NCI-H1092 (cell line): ENCODE data around the gene RNF223.
"Not testable (repeated sequence)": the region's sequence is repeated elsewhere in the genome, so short reads cannot be mapped to it uniquely, and the experiment has no call there.

ENCODE experiments used
- DNase-seq: peaks from one replicate; lab custom pipeline; 2025; lab: John Stamatoyannopoulos, UW

Gene RNF223

DNA sequence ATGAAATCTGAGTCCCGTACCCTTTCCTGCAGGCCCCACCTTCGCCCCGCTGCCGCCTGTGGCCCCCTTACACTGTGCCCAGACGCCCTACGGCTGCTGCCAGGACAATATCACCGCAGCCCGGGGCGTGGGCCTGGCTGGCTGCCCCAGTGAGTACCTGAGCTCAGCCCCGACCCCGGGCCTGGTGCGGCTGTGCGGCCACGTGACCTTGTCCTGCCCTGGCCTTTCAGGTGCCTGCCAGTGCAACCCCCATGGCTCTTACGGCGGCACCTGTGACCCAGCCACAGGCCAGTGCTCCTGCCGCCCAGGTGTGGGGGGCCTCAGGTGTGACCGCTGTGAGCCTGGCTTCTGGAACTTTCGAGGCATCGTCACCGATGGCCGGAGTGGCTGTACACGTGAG lies 29.0 kb downstream of the RNF223 start:
- no peak for DNase-seq

DNA sequence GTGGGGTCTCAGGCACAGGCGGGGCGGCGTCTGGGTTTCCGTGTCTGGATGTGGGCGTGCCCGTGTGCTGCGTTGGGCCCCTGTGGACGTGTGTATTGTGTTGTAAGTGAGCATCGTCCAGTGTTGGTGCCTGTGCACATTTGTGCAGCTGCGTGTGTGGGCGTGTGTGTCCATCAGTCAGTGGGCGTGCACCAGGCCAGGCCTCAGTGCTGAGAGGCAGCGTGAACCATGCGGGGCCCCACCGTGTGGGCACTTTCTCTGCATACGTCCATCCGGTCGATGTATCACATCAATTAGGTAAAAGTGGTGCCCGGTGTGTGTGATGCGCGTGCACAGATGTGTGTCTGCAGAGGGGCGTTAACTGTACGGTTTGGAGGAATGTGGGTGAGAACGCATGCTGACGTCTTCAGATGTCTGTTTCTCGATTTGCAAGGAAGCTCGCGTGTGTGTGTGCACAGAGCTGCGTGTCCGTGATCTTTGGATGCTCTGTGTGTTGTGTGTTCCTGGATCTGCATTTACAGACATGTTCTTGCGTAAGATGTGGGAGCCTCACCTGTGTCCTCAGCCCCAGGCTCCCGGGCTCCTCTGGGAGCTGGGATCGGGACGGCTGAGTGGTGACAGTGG lies 29.5 kb downstream of the RNF223 start:
- no peak for DNase-seq

DNA sequence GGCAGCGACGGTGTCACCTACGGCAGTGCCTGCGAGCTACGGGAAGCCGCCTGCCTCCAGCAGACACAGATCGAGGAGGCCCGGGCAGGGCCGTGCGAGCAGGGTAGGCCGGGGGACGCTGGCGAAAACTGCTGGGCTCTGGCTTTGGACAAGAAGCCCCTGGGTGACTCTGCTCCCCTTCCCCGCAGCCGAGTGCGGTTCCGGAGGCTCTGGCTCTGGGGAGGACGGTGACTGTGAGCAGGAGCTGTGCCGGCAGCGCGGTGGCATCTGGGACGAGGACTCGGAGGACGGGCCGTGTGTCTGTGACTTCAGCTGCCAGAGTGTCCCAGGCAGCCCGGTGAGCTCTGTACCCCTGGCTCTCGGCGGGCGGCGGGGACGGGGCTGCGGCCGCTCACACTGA lies 30.2 kb downstream of the RNF223 start:
- DNase-seq = no peak

DNA sequence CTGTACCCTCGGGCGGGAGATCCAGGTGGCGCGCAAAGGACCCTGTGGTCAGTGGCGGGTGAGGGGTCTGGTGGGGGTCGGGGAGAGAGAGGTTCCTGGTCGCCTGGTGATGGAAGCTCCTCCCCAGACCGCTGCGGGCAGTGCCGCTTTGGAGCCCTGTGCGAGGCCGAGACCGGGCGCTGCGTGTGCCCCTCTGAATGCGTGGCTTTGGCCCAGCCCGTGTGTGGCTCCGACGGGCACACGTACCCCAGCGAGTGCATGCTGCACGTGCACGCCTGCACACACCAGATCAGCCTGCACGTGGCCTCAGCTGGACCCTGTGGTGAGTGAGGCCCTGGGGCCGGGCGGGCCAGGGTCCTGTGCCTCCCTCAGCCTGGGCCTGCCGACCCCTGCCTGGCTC lies 30.7 kb downstream of the RNF223 start:
- no peak for DNase-seq

DNA sequence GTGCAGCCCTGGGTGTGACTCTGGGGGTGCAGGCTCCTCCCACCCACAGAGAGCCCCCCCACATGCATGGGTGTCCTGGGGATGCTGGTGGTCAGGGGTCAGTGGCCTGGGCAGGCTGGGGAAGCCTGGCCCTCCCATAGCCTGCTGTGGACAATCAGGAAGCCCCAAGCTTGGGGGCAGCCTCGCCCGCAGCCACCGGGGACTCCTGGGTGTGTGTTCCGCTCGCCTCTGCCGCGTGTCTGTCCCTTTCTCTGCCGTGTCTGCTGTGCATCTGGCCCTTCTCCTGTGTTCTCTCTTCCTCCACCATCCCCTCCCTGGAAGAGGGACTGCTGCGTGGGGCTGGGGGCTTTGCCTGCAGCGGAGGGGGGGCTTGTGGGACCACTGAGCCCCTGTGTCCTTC lies 31.3 kb downstream of the RNF223 start:
- DNase-seq = no peak

DNA sequence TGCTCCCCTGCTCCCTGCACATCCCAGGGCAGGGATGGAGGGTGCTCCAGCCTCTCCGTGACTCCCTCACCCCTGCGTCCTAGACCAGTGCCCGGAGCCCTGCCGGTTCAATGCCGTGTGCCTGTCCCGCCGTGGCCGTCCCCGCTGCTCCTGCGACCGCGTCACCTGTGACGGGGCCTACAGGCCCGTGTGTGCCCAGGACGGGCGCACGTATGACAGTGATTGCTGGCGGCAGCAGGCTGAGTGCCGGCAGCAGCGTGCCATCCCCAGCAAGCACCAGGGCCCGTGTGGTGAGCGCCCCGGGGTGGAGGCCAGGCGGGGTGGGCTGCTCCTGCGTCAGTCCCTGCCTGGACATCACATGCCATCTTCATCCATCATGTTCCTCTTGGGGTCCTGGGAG lies 32.2 kb downstream of the RNF223 start:
- DNase-seq = no peak

DNA sequence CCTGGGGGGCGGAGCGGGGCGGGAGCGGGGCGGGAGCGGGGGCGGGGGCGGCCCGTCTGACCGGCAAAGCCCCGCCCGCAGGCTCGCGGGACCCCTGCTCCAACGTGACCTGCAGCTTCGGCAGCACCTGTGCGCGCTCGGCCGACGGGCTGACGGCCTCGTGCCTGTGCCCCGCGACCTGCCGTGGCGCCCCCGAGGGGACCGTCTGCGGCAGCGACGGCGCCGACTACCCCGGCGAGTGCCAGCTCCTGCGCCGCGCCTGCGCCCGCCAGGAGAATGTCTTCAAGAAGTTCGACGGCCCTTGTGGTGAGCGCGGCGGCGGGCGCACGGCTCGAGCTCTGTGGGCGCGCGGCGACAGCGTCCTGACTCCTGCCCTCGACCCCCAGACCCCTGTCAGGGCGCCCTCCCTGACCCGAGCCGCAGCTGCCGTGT lies 33.0 kb downstream of the RNF223 start:
- DNase-seq = no peak

DNA sequence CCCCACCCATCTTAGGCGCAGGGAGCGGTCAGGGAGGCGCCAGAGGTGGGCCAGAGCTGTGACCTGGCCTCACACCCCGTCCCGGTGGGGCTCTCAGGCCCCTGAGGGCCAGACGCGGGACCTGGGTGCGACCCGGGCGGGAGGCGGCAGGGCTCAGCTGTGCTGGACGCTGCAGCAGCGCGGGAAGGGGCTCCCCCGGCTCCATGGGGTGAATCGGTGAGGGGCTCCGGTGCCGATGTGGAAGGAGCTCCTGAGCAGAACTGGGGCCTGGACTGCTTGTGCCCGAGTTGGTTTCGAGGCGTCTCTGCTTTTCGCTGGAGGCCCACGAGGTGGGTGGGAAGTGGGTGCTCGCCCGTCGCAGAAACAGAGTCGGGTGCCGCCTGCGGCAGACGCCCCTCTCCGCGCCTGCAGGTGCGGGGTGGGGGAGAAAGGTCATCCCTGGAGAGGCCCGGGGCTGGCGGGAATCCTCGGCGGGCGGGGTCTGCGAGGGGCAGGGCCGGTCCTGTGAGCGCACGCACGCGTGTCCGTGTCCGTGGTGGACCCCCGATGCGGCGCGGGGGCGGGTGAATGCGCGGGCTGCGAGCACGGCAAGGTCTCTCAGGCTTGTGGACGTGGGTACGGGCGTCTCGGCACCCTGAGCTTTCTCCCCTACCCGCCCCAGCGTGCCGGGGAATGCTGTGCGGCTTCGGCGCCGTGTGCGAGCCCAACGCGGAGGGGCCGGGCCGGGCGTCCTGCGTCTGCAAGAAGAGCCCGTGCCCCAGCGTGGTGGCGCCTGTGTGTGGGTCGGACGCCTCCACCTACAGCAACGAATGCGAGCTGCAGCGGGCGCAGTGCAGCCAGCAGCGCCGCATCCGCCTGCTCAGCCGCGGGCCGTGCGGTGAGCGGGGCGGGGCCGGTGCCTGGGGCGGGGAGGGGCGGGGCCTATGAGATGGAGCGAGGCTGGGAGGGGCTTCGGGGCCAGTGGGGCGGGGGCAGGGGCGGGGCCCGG lies 33.8 kb downstream of the RNF223 start:
- no peak for DNase-seq

DNA sequence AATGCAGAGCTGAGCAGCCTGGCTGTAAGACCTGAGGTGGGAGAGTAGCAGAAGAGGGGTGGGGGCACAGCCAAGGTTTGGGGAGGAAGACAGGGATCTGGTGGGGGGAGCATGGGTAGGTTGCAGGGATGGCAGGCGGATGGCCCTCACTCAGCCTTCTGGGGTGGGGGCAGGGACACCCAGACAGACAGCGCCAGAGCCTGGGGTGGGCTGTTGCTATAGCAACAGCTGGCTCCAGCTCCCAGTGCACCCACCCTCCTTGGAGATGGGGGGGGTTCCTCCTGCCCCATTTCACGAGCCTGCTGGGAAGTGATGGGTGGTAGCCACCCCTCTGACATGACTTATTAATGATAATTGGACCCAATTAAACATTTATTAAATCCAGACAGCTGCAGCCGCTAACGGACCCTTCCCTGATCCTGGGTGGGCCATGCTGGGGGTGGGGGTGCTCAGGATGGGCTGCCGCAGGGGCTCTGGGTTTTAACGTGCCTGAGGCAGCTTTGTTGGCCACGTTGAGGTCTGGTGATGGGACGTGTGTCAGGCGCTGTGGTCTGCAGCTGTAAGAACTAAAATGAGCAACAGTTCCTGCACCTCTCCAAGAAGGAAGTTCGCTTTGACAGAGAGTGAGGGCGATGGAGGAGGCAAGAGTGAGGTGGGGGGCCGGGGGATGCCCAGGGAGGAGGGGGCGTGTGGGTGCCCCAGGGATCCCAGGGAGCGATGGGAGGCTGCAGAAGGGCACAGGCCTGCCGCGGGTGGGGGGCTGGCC lies 34.8 kb downstream of the RNF223 start:
- no peak for DNase-seq

DNA sequence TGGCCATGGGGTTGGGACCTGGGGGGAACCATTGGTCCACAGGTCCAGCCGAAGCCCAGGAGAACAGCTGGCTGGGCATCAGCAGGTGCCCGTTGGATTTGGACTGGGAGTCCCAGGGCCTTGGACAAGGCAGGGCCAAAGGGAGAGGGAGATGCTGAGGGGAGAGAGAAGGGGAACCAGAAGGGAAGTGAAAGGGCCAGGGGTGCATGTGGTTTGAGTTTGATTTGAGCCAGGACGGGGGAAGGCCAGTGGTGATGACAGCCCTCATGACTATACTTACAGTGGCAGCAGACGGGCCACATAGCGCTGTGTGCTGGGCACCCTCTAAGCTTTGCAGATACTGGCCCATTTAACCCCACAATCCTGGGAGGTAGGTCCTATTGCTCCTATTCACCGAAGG lies 35.4 kb downstream of the RNF223 start:
- no peak for DNase-seq

DNA sequence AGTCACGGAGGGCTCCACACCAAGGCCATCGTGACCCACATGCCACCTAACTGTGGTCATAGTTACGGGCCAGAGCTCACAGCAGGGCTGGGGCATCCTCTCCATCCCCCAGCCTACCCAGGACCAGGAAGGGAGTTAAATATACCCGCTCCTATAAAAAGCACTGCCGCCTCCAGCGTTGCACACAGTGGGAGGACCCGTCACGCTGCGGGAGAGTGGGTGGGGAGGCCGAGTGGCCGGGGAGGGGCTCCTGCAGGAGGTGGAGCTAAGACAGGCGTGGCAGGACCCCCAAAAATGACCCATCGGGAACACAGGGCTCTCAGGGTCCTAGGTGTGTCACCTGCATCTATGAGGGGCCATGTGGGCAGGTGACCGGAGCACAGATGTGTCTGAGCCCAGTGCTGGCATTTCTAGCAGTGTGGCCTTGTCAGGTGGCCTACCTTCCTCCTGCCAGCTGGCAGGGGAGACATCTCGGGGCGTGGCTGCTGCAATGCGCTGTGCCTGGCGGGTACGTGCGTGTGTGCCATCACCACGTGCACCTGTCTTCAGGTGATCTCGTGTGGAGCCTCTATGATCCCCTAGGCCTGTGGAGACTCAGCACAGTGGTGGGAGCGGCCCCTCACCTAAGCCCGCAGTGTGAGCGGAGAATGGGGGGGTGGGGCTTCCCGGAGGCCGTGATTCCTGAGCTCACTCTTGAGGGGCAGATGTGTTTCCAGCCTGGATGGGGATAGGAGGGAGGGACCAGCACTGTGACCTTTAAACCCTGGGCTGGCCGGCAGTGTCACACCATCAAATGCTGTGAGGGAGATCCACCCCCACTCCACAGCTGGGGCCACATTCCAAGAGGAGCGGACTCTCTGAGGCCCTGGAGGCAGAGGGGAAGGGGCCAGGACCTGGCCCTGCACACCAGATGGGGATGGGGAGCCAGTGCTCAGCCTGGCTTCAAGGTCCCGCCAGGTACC lies 36.5 kb downstream of the RNF223 start:
- no peak for DNase-seq

DNA sequence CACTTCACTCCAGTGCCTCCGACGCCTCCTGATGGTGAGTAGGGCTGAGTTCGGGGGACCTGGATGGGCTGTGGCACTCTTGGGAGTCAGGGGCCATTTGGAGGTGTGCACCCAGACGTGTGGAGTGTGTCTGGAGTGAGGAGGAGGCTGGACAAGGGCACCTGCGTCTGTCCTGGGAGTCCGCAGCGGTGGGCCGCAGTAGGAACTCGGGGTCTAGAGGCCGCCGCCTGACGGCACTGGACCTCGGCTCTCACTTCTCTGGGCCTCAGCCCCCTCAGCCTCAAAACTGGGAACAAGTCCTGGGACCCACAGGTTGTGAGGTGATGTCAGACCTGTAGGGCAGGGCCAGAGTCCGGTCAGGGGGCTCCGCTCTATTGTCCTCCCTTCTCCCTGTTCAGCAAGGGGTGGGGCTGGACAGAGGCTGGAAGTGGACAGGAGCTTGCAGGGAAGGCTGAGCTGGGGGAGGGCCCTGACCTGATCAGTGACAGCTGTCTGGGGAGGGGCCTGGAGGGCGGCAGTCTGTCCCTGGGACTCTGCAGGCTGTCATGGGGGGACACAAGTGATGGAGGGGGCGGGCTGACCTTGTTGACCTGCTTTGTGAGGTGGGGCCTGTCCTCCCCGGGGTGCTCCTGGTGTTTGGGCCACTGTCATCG lies 38.7 kb downstream of the RNF223 start:
- DNase-seq = no peak

DNA sequence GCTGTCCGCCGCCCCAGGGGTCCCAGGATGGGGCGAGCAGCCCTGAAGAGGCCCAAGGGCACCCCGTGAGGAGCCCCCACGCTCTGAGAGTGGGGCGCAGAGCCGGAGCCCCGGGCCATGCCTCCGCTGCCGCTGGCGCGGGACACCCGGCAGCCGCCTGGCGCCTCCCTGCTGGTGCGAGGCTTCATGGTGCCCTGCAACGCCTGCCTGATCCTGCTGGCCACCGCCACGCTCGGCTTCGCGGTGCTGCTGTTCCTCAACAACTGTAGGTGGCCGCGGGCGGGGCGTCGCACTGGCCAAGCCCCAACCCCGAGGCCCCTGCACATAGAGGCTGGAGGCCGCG lies 39.7 kb downstream of the RNF223 start:
- DNase-seq = no peak

DNA sequence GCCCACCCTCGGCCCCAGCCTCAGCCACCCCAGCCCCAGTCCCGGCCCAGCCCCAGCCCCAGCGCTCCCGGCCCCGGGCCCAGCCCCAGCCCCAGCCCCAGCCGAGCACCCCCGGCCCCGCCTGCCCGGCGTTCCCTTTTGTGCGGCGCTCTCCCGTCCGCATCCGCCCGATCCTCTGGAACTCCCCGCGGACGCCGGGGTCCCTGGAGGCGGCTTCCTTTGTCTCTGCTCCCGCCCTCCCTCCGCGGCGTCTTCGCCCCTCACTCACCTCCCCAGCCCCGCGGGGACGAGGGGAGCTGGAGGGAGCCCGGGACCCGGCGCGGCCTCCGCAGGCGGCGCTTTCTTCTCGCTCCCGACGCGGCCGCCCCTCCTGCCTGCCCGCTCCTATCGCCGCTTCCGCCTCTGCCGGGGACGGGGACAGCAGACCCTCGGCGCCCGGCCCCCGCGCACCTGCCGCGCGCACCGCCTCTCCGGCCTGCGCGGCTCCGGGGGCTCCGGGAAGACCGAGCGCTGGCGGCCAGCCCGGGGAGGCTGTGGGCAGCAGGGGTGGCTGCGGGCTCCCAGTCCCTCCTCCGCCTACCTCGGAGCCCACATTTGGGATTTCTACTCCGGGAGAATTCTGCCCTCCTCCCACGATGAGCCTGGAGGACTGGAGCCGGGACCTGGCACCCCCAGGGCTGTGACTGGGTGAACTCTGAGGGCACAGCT lies 40.2 kb downstream of the RNF223 start:
- DNase-seq = no peak

DNA sequence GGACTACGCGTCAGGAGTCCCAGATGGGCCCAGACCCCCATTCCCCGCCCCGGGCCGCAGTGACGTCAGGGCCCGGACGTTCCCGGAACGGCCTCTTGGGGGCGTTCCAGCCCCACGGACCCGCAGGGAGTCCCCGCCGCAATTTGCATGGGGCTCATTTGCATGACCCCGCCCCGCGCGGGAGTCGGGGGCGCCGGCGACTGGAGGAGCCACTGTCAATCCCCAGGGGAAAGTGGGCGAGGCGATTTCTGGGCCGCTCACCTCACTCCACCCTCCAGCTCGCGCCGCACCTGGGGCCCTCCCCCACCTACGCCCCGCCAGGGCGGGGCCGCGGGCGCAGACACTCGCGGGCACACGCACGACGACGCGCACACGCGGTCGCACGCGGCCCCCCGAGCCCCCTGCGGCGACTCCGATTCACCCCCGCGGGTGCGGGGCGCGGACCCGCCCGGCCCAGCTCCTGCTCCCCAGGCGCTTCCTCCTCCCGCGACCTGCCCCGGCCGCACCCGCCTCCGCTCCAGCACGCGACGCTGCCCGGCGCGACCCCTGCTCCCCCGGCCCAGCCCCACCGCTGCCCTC lies 41.0 kb downstream of the RNF223 start:
- peak; percentile 69 for DNase-seq

DNA sequence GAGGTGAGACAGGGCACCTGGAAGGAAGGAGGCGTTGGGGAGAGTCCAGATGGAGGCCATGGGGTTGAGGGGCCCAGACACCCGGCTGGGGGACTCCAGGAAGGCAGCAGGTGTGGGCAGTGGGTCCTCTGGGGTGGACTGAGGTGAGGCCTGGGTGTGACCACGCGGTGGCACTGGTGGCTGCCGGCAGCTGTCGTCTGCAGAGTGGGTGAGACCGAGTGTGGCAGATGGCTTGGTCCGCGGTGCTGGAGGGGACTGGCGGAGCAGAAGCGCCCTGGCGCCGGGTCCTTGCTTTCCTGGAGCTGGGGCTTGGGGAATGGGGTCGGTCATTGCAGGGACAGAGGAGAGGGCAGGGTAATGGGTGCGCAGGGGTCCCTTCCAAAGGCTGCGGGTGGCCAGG lies 41.7 kb downstream of the RNF223 start:
- DNase-seq = no peak

DNA sequence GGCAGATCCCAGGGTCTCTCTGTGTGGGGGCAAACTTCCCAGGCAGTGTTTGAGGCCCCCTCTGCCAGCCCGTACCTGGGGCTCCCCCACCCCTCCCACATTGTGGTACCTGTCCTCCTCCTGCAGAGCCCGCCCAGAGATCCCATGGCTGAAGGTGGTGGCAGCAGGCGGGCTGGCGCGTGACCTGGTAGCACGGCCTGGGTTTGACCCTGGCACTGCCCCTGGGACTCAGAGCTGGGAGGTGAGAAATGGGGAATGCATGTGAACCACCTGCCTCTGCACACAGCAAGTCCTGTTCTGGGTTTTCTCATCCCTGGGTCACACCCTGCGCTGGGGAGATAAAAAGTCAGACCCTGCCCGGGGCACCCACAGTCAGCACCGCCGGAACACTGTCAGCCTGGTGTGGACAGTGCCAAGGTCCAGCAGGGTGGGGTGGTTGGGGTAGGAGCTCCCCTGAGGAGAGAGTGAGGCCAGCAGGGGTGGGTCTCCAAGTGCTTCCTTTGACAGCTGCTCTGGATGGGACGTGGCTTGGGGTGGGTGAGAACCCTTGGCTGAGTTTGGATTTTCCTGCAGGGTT lies 42.4 kb downstream of the RNF223 start:
- no peak for DNase-seq

DNA sequence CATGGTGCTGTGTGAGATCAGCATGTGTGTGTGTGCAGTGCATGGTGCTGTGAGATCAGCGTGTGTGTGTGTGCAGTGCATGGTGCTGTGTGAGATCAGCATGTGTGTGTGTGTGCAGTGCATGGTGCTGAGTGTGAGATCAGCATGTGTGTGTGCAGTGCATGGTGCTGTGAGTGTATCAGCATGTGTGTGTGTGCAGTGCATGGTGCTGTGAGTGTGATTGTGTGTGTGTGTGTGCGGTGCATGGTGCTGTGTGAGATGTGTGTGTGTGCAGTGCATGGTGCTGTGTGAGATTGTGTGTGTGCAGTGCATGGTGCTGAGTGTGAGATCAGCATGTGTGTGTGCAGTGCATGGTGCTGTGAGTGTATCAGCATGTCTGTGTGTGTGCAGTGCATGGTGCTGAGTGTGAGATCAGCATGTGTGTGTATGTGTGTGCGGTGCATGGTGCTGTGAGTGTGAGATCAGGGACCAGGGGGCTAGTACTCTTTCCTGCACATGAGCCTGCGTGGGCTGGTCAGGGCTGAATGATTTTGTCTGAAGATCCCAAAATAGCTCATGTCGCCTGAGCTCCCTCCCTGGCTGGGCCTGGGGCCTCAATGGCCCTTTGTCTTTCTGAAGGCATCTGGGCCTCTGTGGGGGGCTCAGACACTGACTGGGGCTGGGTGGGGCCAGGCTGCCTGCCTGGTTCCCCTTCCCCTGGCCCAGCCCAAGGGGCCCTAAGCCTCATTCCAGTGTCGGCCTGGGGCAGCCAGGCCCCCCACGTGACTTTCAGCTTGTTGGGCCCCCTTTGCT lies 43.0 kb downstream of the RNF223 start:
- not testable (repeated sequence) for DNase-seq

DNA sequence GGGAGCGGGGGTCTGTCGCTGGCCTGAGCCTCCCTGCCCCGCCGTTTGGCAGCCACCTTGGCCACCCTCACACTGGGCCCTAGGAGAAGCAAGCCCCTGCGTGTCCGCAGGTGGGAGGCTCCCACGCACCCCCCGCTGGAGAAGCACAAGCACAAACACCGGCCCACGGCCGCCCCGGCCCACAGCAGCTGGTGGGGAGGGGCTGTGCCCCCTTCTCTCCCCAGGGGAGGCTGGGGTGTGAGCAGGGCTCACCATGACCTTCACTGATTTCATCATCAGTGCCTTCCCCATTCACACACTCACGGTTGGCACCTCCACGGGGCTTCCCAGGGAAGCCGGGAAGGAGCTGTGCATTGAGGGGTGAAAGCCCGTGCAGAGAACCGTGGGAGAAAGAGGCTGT lies 46.3 kb downstream of the RNF223 start:
- DNase-seq = no peak
